ENCODE data around the gene PRKAG2.

The PRKAG2 gene

DNA sequence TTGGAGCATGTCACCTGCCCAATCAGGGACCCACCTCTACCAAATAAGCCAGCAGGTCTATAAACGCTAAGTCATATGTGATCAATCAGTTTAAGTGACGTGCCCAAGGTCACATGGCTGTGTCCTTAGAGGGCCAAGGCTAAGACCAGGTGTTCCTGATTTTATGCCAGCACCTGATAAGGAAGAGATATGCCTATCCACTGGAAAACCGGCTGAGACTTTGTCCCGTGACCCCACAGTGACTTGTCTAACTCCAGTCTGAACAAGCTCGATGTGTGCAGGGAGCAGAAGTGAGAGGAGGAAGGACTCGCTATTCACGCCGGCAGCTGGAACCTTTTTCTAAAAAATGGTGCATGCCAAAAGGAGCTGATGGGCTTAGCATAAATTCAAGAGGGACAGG lies 57.0 kb downstream of the PRKAG2 start:
- no peaks in the 10 kb centered on the region for H3K9me2 ChIP-seq (replicated peaks; ENCODE audit: low read depth, low read length)
- no peak overlapping the region for H2AFZ ChIP-seq (ENCODE audit: low read length)
- no peaks in the 10 kb centered on the region for H3K4me1 ChIP-seq (ENCODE audit: insufficient read depth, low read length, poor library complexity, severe bottlenecking)
- no peaks in the 10 kb centered on the region for H4K20me1 ChIP-seq (ENCODE audit: insufficient read depth, low read length, poor library complexity, severe bottlenecking)
- no peaks in the 10 kb centered on the region for H3K79me2 ChIP-seq (ENCODE audit: insufficient read depth, low read length)
- TF ChIP-seq, protein P1, sequence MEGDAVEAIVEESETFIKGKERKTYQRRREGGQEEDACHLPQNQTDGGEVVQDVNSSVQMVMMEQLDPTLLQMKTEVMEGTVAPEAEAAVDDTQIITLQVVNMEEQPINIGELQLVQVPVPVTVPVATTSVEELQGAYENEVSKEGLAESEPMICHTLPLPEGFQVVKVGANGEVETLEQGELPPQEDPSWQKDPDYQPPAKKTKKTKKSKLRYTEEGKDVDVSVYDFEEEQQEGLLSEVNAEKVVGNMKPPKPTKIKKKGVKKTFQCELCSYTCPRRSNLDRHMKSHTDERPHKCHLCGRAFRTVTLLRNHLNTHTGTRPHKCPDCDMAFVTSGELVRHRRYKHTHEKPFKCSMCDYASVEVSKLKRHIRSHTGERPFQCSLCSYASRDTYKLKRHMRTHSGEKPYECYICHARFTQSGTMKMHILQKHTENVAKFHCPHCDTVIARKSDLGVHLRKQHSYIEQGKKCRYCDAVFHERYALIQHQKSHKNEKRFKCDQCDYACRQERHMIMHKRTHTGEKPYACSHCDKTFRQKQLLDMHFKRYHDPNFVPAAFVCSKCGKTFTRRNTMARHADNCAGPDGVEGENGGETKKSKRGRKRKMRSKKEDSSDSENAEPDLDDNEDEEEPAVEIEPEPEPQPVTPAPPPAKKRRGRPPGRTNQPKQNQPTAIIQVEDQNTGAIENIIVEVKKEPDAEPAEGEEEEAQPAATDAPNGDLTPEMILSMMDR (conservative IDR thresholded peaks at IDR 0.05; ENCODE audit: low read length), result no peak
- no peak for TF ChIP-seq EZH2phosphoT487 (IDR thresholded peaks at IDR 0.05; ENCODE audit: borderline replicate concordance)
- no peaks in the 10 kb centered on the region for H3K36me3 ChIP-seq (ENCODE audit: insufficient read depth, low read length)
- no peak overlapping the region for H3K4me3 ChIP-seq (ENCODE audit: low read length, poor library complexity, severe bottlenecking)
- H3F3A ChIP-seq (ENCODE audit: low read depth), result no peaks in the 10 kb centered on the region
- H3K4me2 ChIP-seq (ENCODE audit: low read depth, low read length, poor library complexity, severe bottlenecking), result no peak overlapping the region
- no peak overlapping the region for H3K9ac ChIP-seq (ENCODE audit: low read depth, low read length, poor library complexity, severe bottlenecking)
- H3K27me3 ChIP-seq (ENCODE audit: insufficient read depth, low read length, poor library complexity, severe bottlenecking), result no peaks in the 10 kb centered on the region
- H3K9me3 ChIP-seq (ENCODE audit: insufficient read depth, low read depth, low read length), result no peaks in the 10 kb centered on the region

GRCh38 chr7:151818674-151819519 lies 58.0 kb downstream of the PRKAG2 start:
- Histone ChIP-seq H3K27me3 (ENCODE audit: insufficient read depth, low read length, poor library complexity, severe bottlenecking) (no peaks in the 10 kb centered on the region), H3K79me2 (ENCODE audit: insufficient read depth, low read length) (no peaks in the 10 kb centered on the region), H4K20me1 (ENCODE audit: insufficient read depth, low read length, poor library complexity, severe bottlenecking) (no peaks in the 10 kb centered on the region), H3K9ac (ENCODE audit: low read depth, low read length, poor library complexity, severe bottlenecking) (no peak overlapping the region), H3K4me2 (ENCODE audit: low read depth, low read length, poor library complexity, severe bottlenecking) (no peak overlapping the region), H3K9me3 (ENCODE audit: insufficient read depth, low read depth, low read length) (no peaks in the 10 kb centered on the region), H3F3A (ENCODE audit: low read depth) (no peaks in the 10 kb centered on the region), H3K4me1 (ENCODE audit: insufficient read depth, low read length, poor library complexity, severe bottlenecking) (peaks cover under 1% of the 10 kb centered on the region), H3K36me3 (ENCODE audit: insufficient read depth, low read length) (no peaks in the 10 kb centered on the region), H3K9me2 (replicated peaks; ENCODE audit: low read depth, low read length) (no peaks in the 10 kb centered on the region), H2AFZ (ENCODE audit: low read length) (no peak overlapping the region), H3K4me3 (ENCODE audit: low read length, poor library complexity, severe bottlenecking) (no peak overlapping the region)
- TF ChIP-seq, protein P1 (conservative IDR thresholded peaks at IDR 0.05; ENCODE audit: low read length), result no peak
- no peak for TF ChIP-seq EZH2phosphoT487 (IDR thresholded peaks at IDR 0.05; ENCODE audit: borderline replicate concordance)

DNA sequence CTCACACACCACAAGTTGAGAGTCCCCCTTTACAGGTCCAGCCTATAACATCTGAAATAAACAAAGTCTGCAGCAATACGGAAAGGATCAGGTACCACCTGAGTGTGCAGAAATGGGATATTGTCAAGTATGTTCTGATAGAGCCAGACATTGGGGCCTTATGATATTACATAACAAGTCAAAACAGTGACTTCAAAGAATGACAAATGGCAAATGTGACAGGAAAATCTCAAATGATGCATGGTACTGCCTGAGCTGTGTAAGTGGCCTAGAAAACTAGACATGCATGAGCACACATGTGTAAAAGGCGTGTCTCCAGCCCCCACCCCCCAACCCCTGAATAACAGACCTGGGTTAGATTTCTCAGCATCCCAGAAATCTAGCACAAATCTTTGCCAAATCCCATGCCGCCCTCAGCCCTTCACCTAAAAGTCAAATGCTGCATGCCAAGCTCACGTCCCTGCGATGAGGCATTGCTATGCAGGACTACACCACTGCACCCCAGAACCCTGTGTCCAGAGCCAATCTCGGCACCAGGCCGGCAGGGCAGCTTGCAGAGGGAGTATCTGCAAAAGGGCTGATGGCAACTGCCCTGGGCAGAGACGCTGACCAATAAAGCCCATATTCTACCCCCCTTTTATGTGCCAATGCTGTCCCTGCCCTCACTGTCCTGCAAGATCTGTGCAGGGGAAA lies 58.8 kb downstream of the PRKAG2 start:
- Histone ChIP-seq H3K9me3 (ENCODE audit: insufficient read depth, low read depth, low read length) (no peaks in the 10 kb centered on the region), H3K27me3 (ENCODE audit: insufficient read depth, low read length, poor library complexity, severe bottlenecking) (no peaks in the 10 kb centered on the region), H3K4me1 (ENCODE audit: insufficient read depth, low read length, poor library complexity, severe bottlenecking) (peaks cover 6% of the 10 kb centered on the region), H3K4me2 (ENCODE audit: low read depth, low read length, poor library complexity, severe bottlenecking) (no peak overlapping the region), H4K20me1 (ENCODE audit: insufficient read depth, low read length, poor library complexity, severe bottlenecking) (no peaks in the 10 kb centered on the region), H3K9me2 (replicated peaks; ENCODE audit: low read depth, low read length) (no peaks in the 10 kb centered on the region), H3K4me3 (ENCODE audit: low read length, poor library complexity, severe bottlenecking) (no peak overlapping the region), H2AFZ (ENCODE audit: low read length) (no peak overlapping the region), H3K36me3 (ENCODE audit: insufficient read depth, low read length) (no peaks in the 10 kb centered on the region), H3K9ac (ENCODE audit: low read depth, low read length, poor library complexity, severe bottlenecking) (no peak overlapping the region), H3K79me2 (ENCODE audit: insufficient read depth, low read length) (no peaks in the 10 kb centered on the region), H3F3A (ENCODE audit: low read depth) (no peaks in the 10 kb centered on the region)
- TF ChIP-seq, protein P1 (conservative IDR thresholded peaks at IDR 0.05; ENCODE audit: low read length), result no peak
- TF ChIP-seq EZH2phosphoT487 (IDR thresholded peaks at IDR 0.05; ENCODE audit: borderline replicate concordance), result no peak
